Endodermal cell (in vitro differentiated cells): ENCODE results near the gene ZBTB39. TPM values are rescaled to one million over a fixed set of nuclear protein-coding genes. Genes with fewer than 3 reads are reported as not detected.
A peak's percentile ranks its signal among the peaks of the same experiment; 100 is the strongest.

ENCODE experiments used
- DNase-seq: peaks from one replicate; pipeline ENCODE4 v3.0.0-alpha.2; 2017
- H3K27ac ChIP-seq: 2 replicates; pipeline ENCODE4 v1.5.1; 2013; ENCODE audit warnings: mild to moderate bottlenecking, low read depth, low read length, moderate library complexity
- H3K27me3 ChIP-seq: 2 replicates; pipeline ENCODE4 v1.6.1; 2013; ENCODE audit warnings: mild to moderate bottlenecking, low read length, moderate library complexity; ENCODE audit not compliant: insufficient read depth, control insufficient read depth, poor library complexity, severe bottlenecking
- H3K36me3 ChIP-seq: 2 replicates; pipeline ENCODE4 v1.7.0; 2013; ENCODE audit warnings: mild to moderate bottlenecking, low read length, moderate library complexity; ENCODE audit not compliant: control insufficient read depth, insufficient read depth
- H3K4me1 ChIP-seq: one replicate; pipeline ENCODE4 v1.7.0; 2013; ENCODE audit warnings: low read length; ENCODE audit not compliant: control insufficient read depth, insufficient read depth
- H3K4me3 ChIP-seq: 2 replicates; pipeline ENCODE4 v1.5.1; 2013; ENCODE audit warnings: mild to moderate bottlenecking, low read length, moderate library complexity
- H3K9ac ChIP-seq: 2 replicates; pipeline ENCODE4 v1.6.1; 2013; ENCODE audit warnings: mild to moderate bottlenecking, low read length, moderate library complexity; ENCODE audit not compliant: poor library complexity, severe bottlenecking; ENCODE audit errors: extremely low read depth
- H3K9me3 ChIP-seq: 2 replicates; pipeline ENCODE4 v1.6.1; 2013; ENCODE audit warnings: mild to moderate bottlenecking, low read length, moderate library complexity; ENCODE audit not compliant: control insufficient read depth
- H3K27ac Mint-ChIP-seq: 2 replicates; pipeline ENCODE4 v1.8.0; 2020; ENCODE audit warnings: mixed read lengths
- H3K27me3 Mint-ChIP-seq: 2 replicates; pipeline ENCODE4 v1.8.0; 2021; ENCODE audit warnings: mild to moderate bottlenecking, mixed read lengths; ENCODE audit not compliant: insufficient read depth
- H3K36me3 Mint-ChIP-seq: 2 replicates; pipeline ENCODE4 v1.8.0; 2020; ENCODE audit warnings: low read depth, mixed read lengths
- H3K4me1 Mint-ChIP-seq: 2 replicates; pipeline ENCODE4 v1.8.0; 2020; ENCODE audit warnings: mixed read lengths
- H3K4me3 Mint-ChIP-seq: 2 replicates; pipeline ENCODE4 v1.8.0; 2020; ENCODE audit warnings: mild to moderate bottlenecking, moderate library complexity, mixed read lengths
- H3K9me3 Mint-ChIP-seq: 2 replicates; pipeline ENCODE4 v1.8.0; 2020; ENCODE audit warnings: mild to moderate bottlenecking, mixed read lengths
- WGBS, 2 experiments: methylation state at CpG; one replicate each; pipeline versions ENCODE4 v1.1.5 to v1.1.7; 2013; ENCODE audit warnings: missing lambda C conversion rate in 2 of 2, mixed read lengths in 1 of 2; ENCODE audit not compliant: insufficient coverage in 1 of 2, insufficient read length in 1 of 2; 5-methylcytosine and 5-hydroxymethylcytosine counted together
- total RNA-seq, 2 donors: library from RNA; stranded (reverse); fragmentation: NEBNext Ultra II Directional in 1 of 2; extraction: Animal tissue kit (Norgen Biotek cat#: 25700) in 1 of 2; gene quantifications; 2 replicates in 1 of 2; 3 replicates in 1 of 2; pipeline ENCODE4 v1.2.1, GENCODE V29; 2021
- TF ChIP-seq, protein P1 (sequence below): fragments of 200-600 bp; sonication (generic); conservative IDR thresholded peaks from 2 replicates; pipeline ENCODE4 v1.5.0; 2021; ENCODE audit warnings: antibody characterized with exemption, mild to moderate bottlenecking

ZBTB39 gene
- total RNA-seq, 2 donors from 2014 or later, result 22.1 to 25.7 TPM

DNA sequence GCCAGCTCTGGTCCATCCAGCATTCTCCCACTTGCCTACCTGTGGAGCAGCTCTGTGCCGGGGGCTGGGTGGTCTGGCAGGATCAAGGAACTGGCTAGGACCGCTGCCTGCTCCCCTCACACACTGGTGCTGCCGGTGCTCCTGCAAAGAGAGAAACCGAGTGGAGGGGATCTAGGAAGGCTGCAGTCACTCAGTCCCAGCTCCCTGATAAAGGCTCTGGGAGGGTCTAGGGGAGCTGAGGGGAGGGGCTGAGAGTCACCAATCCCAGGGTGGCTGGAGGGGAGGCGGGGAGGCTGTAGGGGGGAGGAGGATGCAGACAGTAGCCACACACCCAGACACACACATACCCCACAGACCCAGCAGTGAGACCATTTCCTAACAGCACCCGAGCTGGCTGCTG is 10.0 kb upstream of the ZBTB39 start, which contains the start of gene TAC3:
Gene TAC3 (minus strand): TSS at position 182 of the 400 bp plus-strand sequence. CDS start 732 bp downstream, outside the sequence.
- Mint-ChIP-seq H3K27me3 (peaks cover 6% of the 10 kb centered on the region), H3K9me3 (no peaks in the 10 kb centered on the region), H3K36me3 (no peaks in the 10 kb centered on the region), H3K4me3 (no peak within 1 kb of the TSS), H3K27ac (no peak within 1 kb of the TSS), H3K4me1 (peaks cover 5% of the 10 kb centered on the region)
- peak; percentile 84 for DNase-seq
- Histone ChIP-seq H3K27me3 (peaks cover 12% of the 10 kb centered on the region), H3K9ac (no peak within 1 kb of the TSS), H3K9me3 (no peaks in the 10 kb centered on the region), H3K36me3 (no peaks in the 10 kb centered on the region), H3K27ac (no peak within 1 kb of the TSS), H3K4me3 (no peak within 1 kb of the TSS), H3K4me1 (no peaks in the 10 kb centered on the region)
- TF ChIP-seq, protein P1, sequence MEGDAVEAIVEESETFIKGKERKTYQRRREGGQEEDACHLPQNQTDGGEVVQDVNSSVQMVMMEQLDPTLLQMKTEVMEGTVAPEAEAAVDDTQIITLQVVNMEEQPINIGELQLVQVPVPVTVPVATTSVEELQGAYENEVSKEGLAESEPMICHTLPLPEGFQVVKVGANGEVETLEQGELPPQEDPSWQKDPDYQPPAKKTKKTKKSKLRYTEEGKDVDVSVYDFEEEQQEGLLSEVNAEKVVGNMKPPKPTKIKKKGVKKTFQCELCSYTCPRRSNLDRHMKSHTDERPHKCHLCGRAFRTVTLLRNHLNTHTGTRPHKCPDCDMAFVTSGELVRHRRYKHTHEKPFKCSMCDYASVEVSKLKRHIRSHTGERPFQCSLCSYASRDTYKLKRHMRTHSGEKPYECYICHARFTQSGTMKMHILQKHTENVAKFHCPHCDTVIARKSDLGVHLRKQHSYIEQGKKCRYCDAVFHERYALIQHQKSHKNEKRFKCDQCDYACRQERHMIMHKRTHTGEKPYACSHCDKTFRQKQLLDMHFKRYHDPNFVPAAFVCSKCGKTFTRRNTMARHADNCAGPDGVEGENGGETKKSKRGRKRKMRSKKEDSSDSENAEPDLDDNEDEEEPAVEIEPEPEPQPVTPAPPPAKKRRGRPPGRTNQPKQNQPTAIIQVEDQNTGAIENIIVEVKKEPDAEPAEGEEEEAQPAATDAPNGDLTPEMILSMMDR, result no peak
- WGBS, 2 experiments, result 59 to 80% methylated on average over 2 to 5 of the region's 6 CpGs

DNA sequence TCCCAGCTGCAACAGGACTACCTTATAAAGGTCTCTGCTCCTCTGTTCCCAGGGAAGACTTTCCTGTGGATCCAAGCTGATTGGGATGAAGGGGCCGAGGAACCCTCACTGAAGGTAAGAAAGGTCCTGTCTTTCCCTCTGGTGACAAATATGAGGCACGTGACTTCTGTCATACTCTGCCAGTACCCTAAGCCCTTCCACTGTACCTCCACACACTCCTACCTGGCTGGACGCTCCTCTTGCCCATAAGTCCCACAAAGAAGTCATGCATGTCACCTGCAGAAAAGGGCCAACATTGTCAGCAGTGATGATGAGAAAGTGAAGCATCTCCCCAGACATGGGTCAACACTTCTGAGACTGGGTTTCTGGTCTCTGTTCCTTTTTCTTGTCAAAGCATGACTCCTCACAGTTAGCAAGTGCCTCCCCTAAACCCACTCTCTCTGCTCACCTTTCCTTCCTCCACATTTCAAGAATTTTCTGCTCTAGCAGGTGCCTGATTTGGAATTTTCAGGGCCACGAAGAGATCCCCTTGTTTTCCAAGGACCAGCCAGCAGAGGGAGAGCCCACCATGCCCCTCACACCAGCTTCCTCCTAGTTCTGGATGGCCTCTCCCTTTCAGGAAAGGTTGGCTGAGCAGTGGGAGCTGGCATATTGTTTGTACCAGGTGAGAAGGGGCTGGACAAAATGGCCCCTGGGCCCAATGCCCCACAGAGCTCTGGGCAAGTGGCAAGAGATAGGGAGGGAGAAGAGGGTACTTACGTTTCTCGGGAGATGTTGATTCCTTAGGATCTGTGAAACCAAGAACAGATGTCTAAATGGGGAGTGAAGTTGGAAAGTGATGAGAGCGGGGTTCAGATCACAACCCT is 6.5 kb upstream of the ZBTB39 start:
- no peaks in the 10 kb centered on the region for H3K36me3 Mint-ChIP-seq
- H3K36me3 ChIP-seq, result no peaks in the 10 kb centered on the region
- H3K27ac ChIP-seq, result no peak overlapping the region
- H3K4me1 ChIP-seq, result no peaks in the 10 kb centered on the region
- DNase-seq, result peak; percentile 77
- H3K4me1 Mint-ChIP-seq, result peaks cover 16% of the 10 kb centered on the region
- no peaks in the 10 kb centered on the region for H3K9me3 ChIP-seq
- H3K27me3 Mint-ChIP-seq, result peaks cover 6% of the 10 kb centered on the region
- H3K27me3 ChIP-seq, result peaks cover 12% of the 10 kb centered on the region
- H3K4me3 ChIP-seq, result no peak overlapping the region
- H3K4me3 Mint-ChIP-seq, result no peak overlapping the region
- 78 to 83% methylated on average over 3 to 6 of the region's 7 CpGs for WGBS, 2 experiments
- no peak overlapping the region for H3K9ac ChIP-seq
- H3K27ac Mint-ChIP-seq, result no peak overlapping the region
- no peaks in the 10 kb centered on the region for H3K9me3 Mint-ChIP-seq
- TF ChIP-seq, protein P1, result peak; percentile 67

DNA sequence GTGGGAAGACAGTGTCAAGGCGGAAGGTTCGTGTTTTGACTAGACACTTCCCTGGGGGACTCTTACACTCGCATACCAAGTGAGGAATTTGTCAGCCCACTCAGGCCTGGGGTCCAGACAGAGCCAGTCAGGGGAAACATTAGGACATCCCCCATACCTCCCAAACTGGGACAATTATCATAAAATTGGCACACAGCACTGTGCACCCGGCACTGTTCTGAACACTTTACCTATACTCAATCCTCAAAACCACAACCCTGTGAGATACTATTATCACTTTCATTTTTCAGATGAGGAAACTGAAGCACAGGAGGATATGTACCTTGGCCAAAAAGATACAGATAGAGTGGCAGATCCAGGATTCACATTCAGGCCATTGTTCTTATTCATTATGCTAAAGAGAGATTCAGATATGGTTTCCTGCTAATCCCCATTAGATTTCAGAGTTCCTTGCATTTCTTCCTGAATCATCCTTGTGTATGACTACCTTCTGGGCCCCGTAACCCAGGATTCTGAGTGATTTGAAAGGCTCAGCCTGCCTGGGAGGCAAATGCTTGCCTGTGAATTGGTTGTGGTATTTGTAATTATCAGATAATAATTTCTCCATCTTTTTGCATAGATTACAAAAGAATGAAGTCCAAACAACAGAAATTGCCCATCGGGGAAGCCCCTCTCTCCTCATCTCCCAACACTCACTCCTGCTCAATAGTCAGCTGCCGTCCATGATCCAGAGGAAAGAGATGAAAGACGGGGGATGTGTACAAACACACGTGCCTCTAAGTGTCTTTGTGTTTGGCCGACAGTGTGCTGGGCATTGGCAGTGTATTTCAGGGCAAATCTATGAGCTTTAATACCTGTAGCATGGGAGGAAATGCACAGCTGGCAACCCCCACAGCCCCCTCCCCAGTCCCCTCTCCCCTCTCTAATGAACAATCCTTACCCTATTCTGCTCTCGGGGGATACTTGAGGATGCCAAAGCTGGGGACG is 5.4 kb upstream of the ZBTB39 start:
- Mint-ChIP-seq H3K4me1 (peaks cover 17% of the 10 kb centered on the region), H3K9me3 (no peaks in the 10 kb centered on the region), H3K27me3 (peaks cover 6% of the 10 kb centered on the region), H3K4me3 (no peak overlapping the region), H3K27ac (no peak overlapping the region), H3K36me3 (no peaks in the 10 kb centered on the region)
- WGBS, 2 experiments, result 77 to 84% methylated on average over 6 to 12 of the region's 12 CpGs
- no peak for DNase-seq
- Histone ChIP-seq H3K36me3 (no peaks in the 10 kb centered on the region), H3K9me3 (no peaks in the 10 kb centered on the region), H3K4me1 (no peaks in the 10 kb centered on the region), H3K9ac (no peak overlapping the region), H3K27me3 (peaks cover 12% of the 10 kb centered on the region), H3K4me3 (no peak overlapping the region), H3K27ac (no peak overlapping the region)
- TF ChIP-seq, protein P1, result no peak
